Non-pigmented ciliary epithelial cell (primary cell): ENCODE results near the gene NINJ2.
A peak's percentile ranks its signal among the peaks of the same experiment; 100 is the strongest.
"Not testable (repeated sequence)": the region's sequence is repeated elsewhere in the genome, so short reads cannot be mapped to it uniquely, and the experiment has no call there.

Source experiments
- DNase-seq: peaks from one replicate; pipeline ENCODE4 v3.0.0-alpha.2; 2010; ENCODE audit warnings: low read depth

The NINJ2 gene, protein sequence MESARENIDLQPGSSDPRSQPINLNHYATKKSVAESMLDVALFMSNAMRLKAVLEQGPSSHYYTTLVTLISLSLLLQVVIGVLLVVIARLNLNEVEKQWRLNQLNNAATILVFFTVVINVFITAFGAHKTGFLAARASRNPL

DNA sequence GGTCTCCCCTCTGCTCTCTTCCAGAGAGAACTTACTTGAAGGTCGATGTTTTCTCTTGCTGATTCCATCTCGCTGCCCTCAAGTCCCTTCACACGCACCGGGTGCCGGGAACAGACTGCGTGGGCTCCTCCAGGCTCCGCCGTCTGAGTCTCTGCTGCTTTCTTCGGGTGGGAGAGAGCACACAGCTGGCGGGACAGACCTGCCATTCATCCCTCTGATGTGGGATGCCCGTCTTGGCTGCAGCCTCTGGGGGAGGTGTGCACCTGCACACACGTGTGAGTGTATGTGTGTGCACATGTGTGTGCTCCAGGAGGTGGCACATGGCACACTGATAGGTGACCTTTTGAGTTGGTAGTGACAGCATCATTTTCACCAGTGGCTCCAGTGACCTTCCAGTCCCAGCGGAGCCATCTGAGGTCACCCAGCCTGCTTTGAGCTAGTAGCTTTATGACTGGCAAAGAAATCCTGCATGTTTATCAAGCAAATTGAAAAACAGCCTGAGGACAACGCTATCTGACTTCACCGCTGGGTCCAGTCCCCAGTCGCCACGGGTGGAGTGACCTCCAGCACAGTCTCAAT lies at the start of gene NINJ2:
NINJ2 (minus strand) TSS at position 153 of the 579 bp plus-strand sequence; CDS start at position 68, 85 bp downstream.
- no peak for DNase-seq

DNA sequence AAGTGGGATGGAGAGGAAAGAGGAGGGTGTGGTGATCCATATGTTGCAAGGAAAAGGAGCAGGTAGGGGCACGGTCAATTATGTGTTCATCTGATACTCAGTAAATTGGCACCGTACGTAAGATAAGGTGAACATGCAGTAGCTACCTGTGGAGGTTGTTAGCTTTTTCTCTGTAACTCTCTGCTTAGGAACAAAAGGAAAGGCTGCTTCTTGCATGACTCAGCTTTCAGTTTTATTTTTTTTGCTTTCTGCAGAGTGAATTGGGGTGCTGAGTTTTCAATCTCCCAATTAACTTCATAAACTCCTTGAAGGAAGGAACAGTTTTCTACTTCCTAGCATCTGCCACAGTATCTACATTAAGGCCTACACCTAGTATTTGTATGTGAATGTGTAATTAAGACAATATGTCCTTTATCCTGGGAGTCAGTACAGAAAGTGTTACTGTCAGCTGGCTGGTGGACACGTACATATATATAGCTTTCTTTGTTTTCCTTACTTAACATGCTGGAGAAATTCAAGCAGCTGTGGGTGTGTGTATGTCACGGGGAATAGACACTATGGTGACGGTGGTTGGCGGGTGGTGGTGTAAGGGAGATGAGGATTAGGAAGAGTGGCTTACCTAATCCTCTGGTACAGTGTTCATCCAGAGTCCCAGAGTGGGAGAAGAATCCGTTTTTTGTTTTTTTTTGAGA lies 49.1 kb upstream of the NINJ2 start:
- DNase-seq = no peak

DNA sequence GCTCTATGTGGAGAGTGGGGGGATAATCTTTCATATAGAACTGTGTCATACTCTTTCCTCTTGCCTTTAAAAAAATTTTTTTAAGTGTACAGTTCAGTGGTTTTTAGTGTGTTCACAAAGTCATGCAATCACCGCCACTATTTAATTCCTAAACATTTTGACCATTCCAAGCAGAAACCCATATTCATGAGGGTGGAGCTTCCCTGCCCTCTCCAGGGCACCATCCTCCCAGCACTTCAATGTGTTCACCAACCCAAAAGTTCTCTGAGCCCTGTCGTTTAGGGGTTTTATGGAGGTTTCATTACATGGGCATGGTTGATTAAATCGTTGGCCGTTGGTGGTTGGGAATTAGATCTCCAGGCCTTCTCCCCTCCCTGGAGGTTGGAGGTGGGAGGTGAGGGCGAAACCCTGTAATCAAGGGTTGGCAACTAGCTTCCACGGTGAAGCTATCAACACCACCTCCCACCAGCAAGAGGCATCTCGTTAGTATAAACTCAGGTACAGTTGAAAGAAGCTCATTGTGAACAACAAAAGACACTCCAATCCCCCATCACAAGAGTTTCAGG lies 46.3 kb upstream of the NINJ2 start:
- DNase-seq = no peak

DNA sequence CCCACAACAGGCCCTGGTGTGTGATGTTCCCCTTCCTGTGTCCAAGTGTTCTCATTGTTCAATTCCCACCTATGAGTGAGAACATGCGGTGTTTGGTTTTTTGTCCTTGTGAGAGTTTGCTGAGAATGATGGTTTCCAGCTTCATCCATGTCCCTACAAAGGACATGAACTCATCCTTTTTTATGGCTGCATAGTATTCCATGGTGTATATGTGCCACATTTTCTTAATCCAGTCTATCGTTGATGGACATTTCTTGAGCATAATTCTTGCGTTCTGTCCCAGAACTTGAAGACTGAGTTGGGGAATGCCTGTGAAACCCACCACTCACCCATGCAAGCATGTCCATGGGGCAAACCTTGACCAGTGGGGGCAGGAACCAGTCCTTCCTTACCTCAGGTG lies 44.8 kb upstream of the NINJ2 start:
- not testable (repeated sequence) for DNase-seq

DNA sequence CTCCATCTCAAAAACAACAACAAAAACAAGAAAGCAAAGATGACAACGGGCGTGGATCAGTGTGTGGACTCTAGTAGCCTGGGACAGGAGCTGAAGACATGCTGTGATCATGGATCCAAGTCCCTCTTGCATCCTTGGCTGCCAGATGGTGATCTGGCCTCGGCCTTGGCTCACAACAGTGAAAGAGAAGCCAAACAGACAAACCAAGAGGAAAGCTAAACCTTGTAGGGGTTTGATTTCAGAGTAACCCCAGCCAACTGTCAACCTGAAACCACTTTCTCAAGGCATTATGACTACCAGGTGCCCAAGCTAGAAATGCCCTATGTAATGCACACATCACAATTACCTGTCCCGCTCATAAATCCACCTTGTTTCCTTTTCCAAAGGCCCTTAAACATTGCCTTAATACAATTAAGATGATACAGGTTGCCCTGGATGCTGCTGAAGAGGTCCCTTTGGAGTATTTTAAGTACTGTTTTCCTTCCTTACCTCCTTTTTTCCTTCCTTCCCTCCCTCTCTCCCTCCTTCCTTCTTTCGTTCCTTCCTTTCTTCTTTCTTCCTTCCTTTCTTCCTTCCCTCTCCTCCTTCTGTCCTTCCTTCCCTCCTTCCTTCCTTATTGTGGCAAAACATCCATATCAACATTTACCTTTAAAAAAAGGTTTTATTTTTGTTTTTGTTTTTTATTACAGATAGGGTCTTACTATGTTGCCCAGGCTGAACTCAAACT lies 41.4 kb upstream of the NINJ2 start:
- DNase-seq = no peak

GRCh38 chr12:701896-702539 lies 38.8 kb upstream of the NINJ2 start:
- DNase-seq = no peak

GRCh38 chr12:700016-700415 lies 36.8 kb upstream of the NINJ2 start:
- DNase-seq = no peak

DNA sequence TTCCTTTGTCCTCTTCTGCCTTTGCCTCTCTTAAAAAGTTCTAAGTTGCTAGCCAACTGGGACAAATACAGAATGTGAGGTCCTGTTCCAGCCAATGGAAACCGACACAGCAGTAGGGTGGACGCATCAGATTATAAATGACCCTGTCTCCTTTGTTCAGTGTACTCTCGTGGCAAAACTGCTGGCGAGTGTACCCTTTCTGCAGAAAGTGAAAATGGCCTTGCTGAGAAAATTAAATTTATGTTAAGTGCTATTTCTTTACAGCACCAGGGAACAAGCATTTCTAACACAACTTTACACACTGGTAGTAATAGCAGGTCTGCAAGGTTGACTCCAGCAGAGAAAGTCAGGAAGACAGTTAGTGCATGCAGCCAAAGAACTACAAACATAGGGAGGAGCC lies 35.0 kb upstream of the NINJ2 start:
- not testable (repeated sequence) for DNase-seq

DNA sequence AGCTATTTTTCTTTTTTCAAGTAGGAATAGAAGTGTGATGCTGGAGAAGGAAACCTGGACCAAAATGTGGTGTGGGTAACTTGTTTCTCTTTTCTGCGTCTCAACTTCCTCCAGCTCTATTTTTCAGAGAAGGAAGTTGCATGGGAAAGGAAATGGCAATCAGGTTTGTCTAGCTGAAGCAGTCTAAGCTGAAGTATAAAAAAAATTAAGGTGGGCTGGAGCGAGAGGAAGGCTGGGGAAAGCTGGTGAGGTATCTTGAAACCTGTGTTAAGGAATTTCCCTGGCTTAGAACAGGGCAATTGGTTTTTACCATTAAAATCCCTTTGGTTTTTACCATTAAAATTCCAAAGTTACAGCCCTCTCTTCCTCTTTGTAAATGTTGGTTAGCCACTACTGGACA lies 34.2 kb upstream of the NINJ2 start:
- no peak for DNase-seq

DNA sequence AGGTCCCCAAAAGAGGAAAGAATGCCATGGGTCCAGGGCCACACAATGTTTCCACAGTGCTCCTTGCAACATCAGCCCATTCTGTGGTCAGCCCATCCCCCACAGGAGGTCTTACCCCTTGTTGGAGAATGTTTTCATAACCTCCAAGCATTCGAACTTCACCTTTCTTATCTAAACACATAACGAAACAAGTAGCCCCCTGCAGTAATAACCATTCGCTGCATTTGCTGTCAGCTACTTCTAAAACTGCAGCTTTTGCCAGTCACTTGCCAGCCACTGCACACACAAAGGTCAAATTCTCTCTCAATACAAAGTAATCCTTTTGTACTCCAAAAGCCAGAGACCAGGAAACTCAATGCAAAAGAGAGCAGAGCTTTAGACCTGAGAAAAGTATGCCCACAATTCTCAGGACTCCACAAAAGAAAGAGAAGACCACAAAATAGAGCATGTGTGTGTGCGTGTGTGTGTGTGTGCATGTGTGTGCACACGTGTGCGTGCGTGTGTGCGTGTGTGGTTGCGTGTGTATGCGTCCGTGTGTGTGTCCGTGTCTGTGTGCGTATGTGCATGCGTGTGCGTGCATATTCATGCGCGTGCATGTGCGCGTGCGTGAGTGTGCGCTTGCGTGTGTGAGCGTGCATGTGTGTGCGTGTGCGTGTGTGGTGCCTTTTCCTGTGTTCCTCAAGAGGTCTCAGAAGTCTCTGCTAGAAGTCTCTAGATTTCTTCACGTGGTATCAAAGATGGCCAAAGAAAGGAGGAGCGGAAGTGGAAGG lies 31.7 kb upstream of the NINJ2 start:
- DNase-seq = no peak

GRCh38 chr12:693934-694533 lies 30.8 kb upstream of the NINJ2 start:
- DNase-seq = no peak

DNA sequence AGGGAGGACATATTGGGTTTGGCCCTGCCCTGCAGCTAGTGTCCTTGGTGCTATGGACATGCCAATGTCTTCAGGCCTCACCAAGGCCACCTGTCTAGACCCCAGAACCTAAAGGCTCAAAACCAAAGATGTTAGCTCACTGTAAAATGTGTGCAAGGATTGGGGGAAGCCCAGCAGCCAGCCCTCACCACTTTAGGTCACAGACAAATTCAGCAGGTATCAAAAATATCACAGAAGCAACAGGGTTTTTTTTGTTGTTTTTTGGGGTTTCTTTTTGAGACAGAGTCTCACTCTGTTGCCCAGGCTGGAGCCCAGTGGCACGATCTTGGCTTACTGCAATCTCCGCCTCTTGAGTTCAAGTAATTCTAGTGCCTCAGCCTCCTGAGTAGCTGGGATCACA lies 29.0 kb upstream of the NINJ2 start:
- DNase-seq = no peak

DNA sequence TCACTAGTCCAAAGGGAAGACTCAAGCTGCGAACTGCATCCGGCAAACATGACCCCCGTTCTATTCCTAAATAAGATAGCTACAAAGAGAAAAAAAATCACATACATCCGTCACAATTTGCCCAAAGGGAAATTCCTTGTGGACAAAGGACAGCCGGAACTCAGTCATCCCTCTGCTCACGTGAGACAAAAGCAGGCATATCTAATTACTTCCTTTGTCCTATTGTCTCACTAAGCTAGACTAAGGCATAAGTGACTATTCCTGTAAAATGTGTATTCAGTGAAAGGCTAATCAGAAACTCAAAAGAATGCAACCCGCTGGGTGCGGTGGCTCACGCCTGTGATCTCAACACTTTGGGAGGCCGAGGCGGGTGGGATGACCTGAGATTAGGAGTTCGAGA lies 27.2 kb upstream of the NINJ2 start:
- no peak for DNase-seq

GRCh38 chr12:685388-685787 lies 22.1 kb upstream of the NINJ2 start:
- DNase-seq = peak; percentile 18

DNA sequence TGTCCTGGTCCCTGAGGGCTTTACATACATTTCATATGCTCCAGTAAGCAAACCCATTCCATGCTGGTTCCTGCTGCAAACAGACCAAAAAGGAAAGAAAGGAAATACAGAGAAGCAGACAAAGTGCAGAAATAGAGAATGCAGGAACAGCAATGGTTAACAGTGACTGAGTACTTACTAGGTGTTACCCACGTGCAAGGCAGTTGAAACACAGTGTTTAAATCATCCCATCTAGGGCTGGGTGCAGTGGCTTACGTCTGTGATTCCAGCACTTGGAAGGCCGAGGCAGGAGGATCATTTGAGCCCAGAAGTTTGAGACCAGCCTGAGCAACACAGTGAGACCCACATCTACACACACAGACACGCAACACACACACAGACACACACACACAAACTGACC lies 21.2 kb upstream of the NINJ2 start:
- no peak for DNase-seq

DNA sequence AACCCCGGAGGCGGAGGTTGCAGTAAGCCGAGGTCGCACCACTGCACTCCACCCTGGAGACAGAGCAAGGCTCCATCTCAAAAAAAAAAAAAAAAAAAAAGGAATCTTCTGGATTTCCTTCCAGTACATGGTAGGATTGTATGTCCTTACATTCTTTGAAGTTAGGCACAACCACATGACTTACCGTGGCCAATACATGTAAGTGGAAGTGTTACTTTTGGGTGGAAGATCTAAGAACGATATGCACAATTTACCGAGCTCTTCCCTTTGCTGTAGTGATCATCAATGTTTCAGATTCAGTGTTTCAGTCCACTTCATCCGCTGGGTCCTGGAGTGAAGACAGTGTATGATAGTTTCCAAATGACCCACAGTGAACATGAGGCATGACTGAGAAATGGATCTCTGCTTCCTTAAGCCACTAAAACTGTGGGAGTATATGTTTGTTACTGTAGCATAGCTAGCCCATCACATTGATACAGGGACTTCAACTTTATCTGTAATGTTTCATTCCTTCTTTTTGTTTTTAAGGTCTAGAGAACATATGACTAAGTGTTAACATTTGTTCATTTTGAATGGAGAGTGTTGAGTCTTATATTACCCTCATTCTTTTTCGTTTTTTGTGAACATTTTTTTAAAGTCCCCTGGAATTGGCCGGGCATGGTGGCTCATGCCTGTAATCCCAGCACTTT lies 18.5 kb upstream of the NINJ2 start:
- DNase-seq = no peak

DNA sequence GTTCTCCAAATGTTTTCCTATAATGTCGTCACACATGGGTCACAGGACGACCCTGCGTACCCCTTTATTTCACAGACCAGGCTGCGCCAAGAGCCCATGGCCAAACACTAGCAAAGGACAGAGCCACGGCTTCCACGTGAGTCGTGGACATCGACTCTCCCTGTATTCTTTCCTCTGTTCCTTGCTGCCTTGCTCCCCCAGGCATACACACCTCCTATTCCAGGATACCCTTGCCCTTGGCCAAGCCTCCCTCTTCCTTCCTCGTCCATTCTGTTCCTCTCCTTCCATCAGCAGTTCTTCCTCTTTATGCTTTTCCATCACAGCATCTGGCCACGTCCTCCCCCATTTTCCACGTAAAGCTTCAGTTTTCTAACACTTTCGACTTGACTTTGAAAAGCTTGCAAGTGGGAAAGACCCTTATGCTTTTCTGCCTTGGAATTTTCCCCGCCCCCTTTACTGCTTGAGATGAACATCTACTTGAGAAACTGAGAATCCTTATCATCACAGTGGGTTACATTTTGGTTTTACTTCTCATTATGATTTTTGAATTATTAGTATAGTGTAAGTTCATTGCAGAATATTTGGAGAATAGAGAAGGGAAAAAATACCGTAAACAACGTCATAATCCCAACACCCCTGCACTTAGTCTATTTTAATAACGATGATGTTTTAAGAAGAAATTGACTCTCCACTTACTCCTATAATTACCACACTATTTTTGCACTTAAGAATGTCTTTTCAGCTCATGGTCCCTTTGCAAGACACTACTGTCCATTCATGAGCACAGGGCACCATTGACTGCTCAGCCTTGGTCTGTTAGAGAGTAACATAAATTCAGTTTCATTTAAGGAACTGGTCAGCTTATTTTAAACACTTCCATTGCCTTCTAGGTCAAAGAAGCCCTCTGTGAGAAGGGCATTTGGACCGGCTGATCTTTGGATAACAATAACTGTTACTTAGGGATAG lies 15.8 kb upstream of the NINJ2 start:
- DNase-seq = no peak

- DNase-seq = no peak
Measured at GRCh38 chr12:675562-675961, 12.3 kb upstream of the NINJ2 start.

- no peak for DNase-seq
Measured at GRCh38 chr12:674272-674781, 11.1 kb upstream of the NINJ2 start.
